H1 (cell line): Measurements from ENCODE around the gene EIF4E2. TPM values are rescaled to one million over a fixed set of nuclear protein-coding genes. Genes with fewer than 3 reads are reported as not detected.

Source experiments
- CREB1 ChIP-seq: IDR thresholded peaks from 2 replicates; pipeline ENCODE4 v1.6.1; 2012; ENCODE audit warnings: inconsistent platforms
- E2F6 ChIP-seq: IDR thresholded peaks from 2 replicates; pipeline ENCODE4 v1.6.1; 2012; ENCODE audit warnings: inconsistent platforms
- GABPA ChIP-seq: IDR thresholded peaks from 2 replicates; pipeline ENCODE4 v1.6.1; 2011; ENCODE audit warnings: mild to moderate bottlenecking, low read length, moderate library complexity, borderline replicate concordance; ENCODE audit not compliant: insufficient read depth
- SAP30 ChIP-seq: fragments of 300-600 bp; sonication (generic); IDR thresholded peaks from 2 replicates; pipeline ENCODE4 v1.7.1; 2012; ENCODE audit warnings: low read length, moderate library complexity, mild to moderate bottlenecking, inconsistent platforms; ENCODE audit not compliant: insufficient read depth, insufficient replicate concordance
- SUZ12 ChIP-seq: fragments of 200-600 bp; sonication (generic); IDR thresholded peaks from 2 replicates; pipeline ENCODE4 v1.6.1; 2012; ENCODE audit warnings: mild to moderate bottlenecking, inconsistent platforms, low read length, moderate library complexity, mixed read lengths
- polyA plus RNA-seq, 7 experiments: library from polyadenylated mRNA; depleted of rRNA in 3 of 7; stranded (reverse) in 5 of 7; unstranded in 2 of 7; fragments of >200 nt in 5 of 7; fragments of 200-250 nt in 2 of 7; gene quantifications; 1 replicate in 5 of 7; 2 replicates in 1 of 7; 4 replicates in 1 of 7; pipeline versions ENCODE4 v1.2.1 to v1.2.3, GENCODE V29; 2011 to 2013; ENCODE audit warnings: missing spikeins in 2 of 7, mixed read lengths in 2 of 7
- total RNA-seq: library from RNA; stranded (reverse); fragmentation: NEBNext Ultra II Directional; extraction: Animal tissue kit (Norgen Biotek cat#: 25700); gene quantifications from 2 replicates; pipeline ENCODE4 v1.2.1, GENCODE V29; 2021
- TF ChIP-seq, protein P1 (sequence below), 3 experiments: IDR thresholded peaks; 1 replicate in 2 of 3; 2 replicates in 1 of 3; pipeline versions ENCODE4 v1.5.1 to v1.6.1; 2011; ENCODE audit warnings: low read length in 3 of 3, mild to moderate bottlenecking in 3 of 3, inconsistent platforms in 2 of 3, low read depth in 1 of 3, moderate library complexity in 1 of 3; ENCODE audit not compliant: insufficient read depth in 1 of 3; ENCODE audit errors: control extremely low read depth in 1 of 3

EIF4E2 gene
- total and polyA plus RNA-seq, 2 of the 8 experiments (the other 6 are each of a cell fraction or from before 2014, with no cell fraction given) = 39.4 to 114 TPM

DNA sequence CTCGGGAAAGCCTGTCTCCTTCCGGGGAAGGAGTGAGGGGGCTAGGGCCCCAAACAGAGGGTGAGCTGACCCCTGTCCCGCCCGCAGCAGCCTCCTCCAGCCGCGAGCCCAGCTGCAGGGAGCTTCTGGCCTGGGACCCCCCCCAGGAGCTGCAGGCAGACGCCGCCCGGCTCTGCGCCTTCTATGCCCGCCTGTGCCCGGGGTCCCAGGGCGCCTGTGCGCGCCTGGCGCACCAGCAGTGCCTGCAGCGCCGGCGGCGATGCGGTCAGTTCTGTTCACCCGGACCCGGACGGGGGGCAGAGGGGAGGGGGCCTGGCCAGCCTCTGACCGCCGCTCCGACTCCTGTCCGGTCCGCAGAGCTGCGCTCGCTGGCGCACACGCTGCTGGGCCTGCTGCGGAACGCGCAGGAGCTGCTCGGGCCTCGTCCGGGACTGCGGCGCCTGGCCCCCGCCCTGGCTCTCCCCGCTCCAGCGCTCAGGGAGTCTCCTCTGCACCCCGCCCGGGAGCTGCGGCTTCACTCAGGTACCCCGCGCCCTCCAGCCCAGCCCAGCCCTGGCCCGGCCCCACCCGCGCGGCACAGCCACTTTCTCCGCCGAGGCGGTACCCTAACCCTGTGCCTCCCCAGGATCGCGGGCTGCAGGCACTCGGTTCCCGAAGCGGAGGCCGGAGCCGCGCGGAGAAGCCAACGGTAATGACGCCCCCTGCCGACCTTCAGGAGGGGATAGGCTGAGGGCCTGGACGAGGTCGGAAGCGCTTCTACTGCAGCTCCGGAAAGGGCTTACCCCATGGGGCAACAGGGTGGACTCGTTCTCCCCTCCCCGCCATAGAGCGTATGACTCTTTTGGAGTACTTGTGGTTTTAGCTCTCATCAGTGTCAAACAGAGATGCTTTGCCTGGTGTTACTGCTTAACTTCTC is 26.5 kb upstream of the EIF4E2 start (continued):
- TF ChIP-seq, protein P1, sequence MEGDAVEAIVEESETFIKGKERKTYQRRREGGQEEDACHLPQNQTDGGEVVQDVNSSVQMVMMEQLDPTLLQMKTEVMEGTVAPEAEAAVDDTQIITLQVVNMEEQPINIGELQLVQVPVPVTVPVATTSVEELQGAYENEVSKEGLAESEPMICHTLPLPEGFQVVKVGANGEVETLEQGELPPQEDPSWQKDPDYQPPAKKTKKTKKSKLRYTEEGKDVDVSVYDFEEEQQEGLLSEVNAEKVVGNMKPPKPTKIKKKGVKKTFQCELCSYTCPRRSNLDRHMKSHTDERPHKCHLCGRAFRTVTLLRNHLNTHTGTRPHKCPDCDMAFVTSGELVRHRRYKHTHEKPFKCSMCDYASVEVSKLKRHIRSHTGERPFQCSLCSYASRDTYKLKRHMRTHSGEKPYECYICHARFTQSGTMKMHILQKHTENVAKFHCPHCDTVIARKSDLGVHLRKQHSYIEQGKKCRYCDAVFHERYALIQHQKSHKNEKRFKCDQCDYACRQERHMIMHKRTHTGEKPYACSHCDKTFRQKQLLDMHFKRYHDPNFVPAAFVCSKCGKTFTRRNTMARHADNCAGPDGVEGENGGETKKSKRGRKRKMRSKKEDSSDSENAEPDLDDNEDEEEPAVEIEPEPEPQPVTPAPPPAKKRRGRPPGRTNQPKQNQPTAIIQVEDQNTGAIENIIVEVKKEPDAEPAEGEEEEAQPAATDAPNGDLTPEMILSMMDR (IDR thresholded peaks at IDR 0.05; ENCODE audit: control extremely low read depth in 1 of 3, insufficient read depth in 1 of 3, low read depth in 1 of 3, low read length in 3 of 3) = peak in 2 of 3 experiments; percentile 65 to 75; a peak in 3 of 4 replicates
- TF ChIP-seq SAP30 (no peak), CREB1 (peak; percentile 31; the same call in 1 of the 2 replicates), GABPA (peak; percentile 35; the same call in 1 of the 2 replicates), SUZ12 (peak; percentile 89; the same call in 1 of the 2 replicates), E2F6 (peak; percentile 53; the same call in 1 of the 2 replicates)
- TF ChIP-seq, all 59 proteins: peak for 12
